Posterior cingulate gyrus (tissue), 11 donors: ENCODE measurements around the gene RBM3.
"Not testable (repeated sequence)": the region's sequence is repeated elsewhere in the genome, so short reads cannot be mapped to it uniquely, and the experiment has no call there.

Experiments
- DNase-seq, 10 donors: peaks; one replicate each; pipeline versions ENCODE4 v3.0.0 to v3.0.0-alpha.2; 2020 to 2021; ENCODE audit warnings: mixed read lengths in 3 of 10
- intact Hi-C: fragments of 100-400 bp; cut with DNase I; formaldehyde crosslinking; loops from one replicate; pipeline ENCODE4 v1.15.1; 2023

Gene RBM3

DNA sequence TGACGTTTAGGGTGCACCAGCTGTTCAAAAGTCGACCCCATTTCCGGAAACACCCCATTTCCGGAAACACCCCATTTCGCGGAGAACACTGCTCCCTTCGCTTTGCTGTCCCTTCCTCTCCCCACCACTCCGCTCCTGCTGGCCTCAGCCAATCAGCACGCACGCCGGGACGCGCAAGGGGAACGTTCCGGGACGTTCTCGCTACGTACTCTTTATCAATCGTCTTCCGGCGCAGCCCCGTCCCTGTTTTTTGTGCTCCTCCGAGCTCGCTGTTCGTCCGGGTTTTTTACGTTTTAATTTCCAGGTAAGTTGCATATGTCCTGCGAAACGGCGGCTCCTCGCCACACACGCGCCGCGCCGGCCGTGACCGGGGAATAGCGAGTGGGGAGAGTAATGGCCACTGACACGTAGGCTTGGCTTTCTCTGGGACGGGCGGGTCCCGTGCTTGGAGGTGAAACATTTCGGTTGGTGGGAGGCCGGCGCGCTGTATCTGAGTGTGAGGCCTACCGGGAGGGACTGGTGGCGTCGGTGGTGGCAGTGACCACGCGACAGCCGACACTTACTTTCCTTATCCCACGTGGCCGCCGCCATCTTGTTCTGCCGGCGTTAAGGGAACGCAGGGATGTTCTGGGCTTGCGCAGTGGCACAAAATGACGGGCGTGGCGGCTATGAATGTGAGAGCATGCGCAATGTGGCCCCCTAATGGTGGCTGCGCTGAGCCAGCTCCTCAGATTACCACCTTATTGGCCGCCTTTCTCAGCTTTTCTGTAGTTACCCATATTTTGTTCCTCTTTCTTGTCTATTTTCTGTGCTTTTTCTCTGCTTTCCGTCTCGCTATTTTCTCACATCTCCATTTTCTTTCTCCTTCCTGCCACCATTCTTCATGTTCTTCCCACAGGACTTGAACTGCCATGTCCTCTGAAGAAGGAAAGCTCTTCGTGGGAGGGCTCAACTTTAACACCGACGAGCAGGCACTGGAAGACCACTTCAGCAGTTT, at the start of gene RBM3:
TSS of gene RBM3 (plus strand) at position 215 of the 997 bp plus-strand sequence. CDS start at position 912, 697 bp downstream.
- intact Hi-C loops = no loop called here

DNA sequence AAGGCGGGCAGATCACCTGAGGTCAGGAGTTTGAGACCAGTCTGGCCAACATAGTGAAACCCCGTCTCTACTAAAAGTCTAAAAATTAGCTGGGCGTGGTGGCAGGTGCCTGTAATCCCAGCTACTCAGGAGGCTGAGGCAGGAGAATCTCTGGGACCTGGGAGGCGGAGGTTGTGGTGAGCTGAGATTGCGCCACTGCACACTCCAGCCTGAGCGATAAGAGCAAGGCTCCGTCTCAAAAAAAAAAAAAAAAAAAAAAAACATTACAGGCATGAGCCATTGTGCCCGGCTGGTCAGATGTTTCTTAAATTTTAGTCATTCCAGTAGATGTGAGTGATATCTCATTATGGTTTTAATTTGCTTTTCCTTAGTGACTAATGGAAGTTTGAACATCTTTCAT, 48.4 kb upstream of the RBM3 start:
- intact Hi-C loops = not testable (repeated sequence)
- DNase-seq = peak in 2 of 10 donors; percentile 7 to 43

More for the DNA sequence above, at the start of gene RBM3:
- peak; percentile 85 to 98 (median 90) for DNase-seq

DNA sequence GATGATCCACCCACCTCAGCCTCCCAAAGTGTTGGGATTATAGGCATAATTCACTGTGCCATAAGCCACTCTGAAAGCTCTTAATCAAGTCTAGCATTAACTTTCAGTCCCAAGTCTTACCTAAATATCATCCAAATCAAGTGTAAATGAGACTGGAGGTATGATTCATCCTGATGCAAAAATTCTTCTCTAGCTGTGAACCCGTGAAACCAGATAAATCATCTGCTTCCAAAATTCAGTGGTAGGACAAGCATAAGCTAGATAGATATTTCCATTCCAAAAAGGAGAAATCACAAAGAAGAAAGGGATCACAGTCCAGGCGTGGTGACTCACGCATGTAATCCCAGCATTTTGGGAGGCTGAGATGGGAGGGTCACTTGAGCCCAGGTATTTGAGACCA, 43.5 kb upstream of the RBM3 start:
- DNase-seq = no peak
- intact Hi-C loops = no loop called here

DNA sequence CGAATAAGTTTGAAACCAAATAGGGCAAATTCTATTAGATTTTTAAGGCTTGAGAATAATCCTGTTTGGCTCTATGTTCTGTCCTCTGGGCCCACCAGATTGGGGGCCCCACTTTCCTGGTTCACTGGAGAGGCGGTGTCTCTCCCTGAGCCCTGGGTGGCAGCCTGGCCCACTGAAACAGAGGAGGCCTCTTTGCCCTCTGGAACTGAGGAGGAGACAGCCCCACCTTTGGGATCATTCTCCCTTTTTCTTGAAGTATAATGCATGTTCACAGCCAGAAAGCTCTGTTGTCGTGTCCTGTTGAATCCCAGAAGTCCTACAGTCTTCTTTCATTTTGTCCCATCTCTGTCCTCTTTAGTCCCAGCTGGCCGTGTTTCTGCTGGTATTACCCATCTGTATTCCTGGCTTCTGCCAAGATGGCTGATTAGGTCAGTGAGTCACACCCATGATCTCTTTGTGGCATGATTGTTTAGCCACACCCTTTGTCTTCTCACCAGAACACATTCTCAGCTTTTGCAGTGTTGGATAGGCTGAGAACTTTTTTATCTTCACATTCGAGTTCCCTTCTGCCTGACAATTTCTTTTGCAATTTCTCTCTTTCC, 42.8 kb upstream of the RBM3 start:
- peak in 2 of 10 donors; percentile 7 to 66 for DNase-seq
- intact Hi-C loops = no loop called here

DNA sequence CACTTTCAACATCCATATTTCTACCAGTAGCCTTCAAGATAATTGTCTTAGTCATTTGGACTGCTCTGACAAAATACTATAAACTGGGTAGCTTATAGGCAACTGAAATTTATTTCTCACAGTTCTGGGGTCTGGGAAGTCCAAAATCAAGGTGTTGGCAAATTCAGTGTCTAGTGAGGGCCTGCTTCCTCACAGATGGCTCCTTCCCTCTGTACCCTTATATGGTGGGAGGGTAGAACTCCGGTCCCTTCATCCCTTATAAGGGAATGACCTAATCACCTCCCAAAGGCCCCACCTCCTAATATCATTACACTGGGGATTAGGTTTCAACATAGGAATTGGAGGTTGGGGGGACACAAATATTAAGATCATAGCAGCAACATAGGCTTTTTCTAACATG, 42.1 kb upstream of the RBM3 start:
- DNase-seq = no peak
- intact Hi-C loops = no loop called here

DNA sequence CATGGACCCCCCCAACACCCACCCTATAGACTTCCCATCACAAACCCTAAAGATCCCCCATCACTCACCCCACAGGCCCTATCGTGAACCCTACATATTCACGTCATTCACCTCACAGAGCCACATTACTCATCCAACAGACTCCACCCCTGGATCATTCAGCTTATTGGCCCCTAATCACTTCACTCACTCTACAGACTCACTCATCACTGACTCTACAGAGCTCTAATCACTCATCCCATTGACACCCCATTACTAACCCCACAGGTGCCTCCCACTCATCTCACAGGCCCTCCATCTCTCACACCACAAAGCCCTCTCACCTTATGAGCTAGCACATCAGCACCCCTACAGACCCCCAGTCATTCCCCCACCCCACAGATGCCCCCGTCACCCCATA, 41.1 kb upstream of the RBM3 start:
- intact Hi-C loops = no loop called here
- peak in 1 of 10 donors; percentile 5 for DNase-seq

DNA sequence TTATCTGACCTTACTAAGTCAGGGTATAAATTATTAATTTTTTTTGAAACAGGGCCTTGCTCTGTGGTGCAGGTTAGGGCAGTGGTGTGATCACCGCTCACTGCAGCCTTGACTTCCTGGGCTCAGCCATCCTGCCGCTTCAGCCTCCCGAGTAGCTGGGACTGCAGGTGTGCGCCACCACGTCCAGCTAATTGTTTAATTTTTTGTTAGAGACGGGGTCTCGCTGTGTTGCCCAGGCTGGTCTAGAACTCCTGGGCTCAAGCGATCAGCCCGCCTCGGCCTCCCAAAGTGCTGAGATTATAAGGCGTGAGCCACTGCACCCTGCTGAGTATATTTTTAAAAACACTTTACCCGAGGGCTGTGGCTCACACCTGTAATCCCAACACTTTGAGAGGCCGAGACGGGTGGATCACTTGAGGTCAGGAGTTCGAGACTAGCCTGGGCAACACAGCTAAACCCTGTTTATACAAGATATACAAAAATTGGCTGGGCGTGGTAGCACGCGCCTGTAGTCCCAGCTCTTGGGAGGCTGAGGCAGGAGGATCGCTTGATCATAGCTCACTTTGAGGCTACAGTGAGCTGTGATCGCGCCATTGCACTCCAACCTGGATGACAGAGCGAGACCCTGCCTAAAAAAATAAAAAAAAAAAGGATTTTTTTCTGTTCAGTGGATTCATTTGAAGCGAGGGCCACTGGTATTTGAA, 35.5 kb upstream of the RBM3 start:
- DNase-seq = no peak

DNA sequence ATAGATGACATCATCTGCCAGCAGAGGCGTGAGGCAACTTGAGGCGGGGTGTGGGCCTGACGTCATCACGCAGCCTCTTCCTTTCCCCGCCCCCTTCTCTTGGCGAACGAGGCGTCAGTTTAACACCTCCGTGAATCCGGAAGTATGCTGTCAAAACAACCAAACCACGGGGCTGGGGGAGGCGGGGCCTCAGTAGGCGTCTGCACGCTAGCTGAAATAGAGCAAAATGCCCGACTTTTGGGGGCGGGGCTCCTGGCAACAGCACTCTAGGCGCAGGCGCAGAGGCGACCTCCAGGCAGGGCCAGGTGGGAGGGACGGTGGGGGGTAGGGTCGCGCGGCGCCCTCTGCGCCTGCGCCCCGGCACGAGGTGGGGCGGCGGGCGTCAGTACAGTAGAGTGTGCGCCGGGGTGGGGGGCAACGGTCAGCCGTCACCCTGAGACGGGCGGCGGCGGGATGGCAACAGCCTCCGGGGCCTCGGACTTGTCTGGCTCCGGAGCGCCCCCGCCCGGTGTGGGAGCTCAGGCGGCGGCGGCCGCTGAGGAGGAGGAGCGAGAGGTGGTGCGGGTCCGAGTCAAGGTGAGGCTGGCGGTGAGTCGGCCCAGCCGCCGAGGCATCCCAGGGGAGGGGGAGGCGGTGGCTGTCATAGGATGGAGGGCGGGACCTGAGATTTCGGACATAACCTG, 34.8 kb upstream of the RBM3 start, which contains the start of gene TBC1D25:
TSS of gene TBC1D25 (plus strand) at position 370 of the 683 bp plus-strand sequence. CDS start at position 454, 84 bp downstream.
- intact Hi-C loops = loop anchor here (1.0 kb wide), 1 partner anchor 64 kb away; no protein-coding TSS in a partner anchor
- peak; percentile 86 to 99 (median 90) for DNase-seq

More for the DNA sequence above, 35.5 kb upstream of the RBM3 start:
- intact Hi-C loops = loop anchor here (1.0 kb wide), 1 partner anchor 63 kb away; no protein-coding TSS in a partner anchor

DNA sequence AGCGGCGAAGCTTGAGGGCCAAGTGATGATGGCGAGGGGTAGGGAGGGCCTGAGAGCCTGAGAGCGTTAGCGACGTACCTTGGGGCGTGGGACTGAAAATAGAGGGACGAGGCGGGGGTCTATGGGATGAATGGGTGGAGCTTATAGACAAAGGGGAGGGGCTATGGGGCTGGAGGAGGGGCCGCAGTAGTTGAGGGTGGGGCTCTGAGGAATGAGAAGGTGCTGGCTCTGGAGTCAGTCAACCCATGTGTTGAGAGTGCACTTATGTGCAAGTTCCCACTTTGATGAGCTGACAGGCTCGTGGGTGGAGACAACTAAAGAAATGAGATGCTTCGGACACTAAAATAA, 34.3 kb upstream of the RBM3 start:
- intact Hi-C loops = no loop called here

DNA sequence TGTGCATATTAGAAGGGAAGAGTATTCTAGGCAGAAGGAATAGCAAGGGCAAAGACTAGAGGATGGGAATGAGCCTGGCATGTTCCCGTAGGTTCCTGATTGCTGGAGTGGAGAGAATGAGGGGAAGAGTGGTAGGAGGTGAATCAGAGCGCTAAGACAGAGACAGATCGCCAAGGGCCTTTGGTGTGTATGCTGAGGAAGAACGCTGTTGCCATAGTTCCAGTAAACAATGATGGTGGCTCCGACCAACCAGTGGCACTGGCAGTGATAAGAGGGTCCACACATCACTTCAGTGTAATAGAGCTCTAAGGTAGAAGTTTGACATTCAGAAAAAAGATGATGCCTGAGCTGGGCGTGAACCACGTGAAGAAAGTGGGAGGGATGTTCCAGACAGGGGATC, 33.8 kb upstream of the RBM3 start:
- intact Hi-C loops = no loop called here
- peak in 1 of 10 donors; percentile 43 for DNase-seq

More for the DNA sequence above, 34.3 kb upstream of the RBM3 start:
- DNase-seq = peak in 4 of 10 donors; percentile 11 to 62 (median 21)

DNA sequence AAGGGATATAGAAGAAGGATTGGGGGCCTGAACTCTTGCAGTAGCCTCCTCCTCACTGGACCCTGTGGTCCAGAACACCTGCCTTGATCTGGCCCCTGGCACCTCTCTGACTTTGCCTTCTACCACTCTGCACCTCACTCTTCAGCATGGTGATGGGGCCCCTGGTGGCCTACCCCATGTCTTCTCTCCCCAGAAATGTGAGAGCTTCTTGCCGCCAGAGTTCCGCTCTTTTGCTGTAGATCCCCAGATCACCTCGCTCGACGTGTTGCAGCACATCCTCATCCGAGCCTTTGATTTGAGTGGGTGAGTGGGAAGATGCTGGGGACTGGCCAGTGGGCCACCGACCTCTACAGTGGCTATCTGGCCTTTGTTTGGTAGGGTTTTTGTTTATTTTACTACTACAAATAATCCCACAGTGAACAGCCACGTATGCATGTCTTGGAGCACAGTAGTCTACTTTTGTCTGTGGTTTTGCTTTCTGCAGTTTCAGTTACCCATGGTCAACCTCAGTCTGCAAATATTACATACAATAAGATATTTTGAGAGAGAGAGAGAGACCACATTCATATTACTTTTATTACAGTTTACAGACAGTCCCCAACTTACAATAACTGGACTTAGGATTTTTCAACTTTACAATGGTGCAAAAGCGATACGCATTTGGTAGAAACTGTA, 33.0 kb upstream of the RBM3 start:
- intact Hi-C loops = no loop called here
- peak in 2 of 10 donors; percentile 15 to 16 for DNase-seq

DNA sequence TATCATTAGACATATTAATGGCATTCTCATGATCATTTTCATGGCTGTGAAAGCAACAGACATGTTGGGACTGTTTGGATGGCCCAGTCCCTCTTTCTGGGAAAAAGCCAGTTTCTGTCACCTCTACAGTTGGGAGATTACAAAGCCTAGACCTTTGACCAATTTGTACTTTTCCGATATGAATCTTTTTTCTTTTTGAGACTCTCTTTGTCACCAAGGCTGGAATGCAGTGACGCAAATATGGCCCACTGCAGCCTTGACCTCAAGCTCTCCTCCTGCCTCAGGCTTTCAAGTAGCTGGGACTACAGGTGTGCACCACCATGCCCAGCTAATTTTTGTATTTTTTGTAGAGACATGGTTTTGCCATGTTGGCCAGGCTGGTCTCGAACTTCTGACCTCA, 25.4 kb upstream of the RBM3 start:
- intact Hi-C loops = no loop called here

DNA sequence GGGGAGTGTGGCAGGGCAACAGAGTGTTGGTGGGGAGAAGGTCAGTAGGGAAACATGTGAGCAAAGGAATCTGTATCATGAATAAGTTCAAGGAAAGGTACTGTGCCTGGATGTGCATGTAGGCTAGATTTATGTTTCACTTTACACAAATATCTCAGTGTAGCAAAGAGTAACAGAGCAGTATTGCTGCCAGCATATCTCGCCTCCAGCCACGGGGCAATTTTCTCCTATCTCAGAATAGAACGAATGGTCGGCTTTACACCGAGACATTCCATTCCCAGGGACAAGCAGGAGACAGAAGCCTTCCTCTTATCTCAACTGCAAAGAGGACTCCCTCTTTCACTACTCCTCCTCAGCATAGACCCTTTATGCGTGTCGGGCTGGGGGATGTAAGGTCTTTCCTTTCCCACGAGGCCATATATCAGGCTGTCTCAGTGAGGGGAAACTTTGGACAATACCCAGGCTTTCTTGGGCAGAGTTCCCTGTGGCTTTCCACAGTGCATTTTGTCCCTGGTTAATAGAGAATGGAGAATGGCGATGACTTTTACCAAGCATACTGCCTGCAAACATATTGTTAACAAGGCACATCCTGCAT, 18.5 kb upstream of the RBM3 start:
- intact Hi-C loops, DNase-seq: not testable (repeated sequence)

More for the DNA sequence above, 25.4 kb upstream of the RBM3 start:
- DNase-seq = no peak

DNA sequence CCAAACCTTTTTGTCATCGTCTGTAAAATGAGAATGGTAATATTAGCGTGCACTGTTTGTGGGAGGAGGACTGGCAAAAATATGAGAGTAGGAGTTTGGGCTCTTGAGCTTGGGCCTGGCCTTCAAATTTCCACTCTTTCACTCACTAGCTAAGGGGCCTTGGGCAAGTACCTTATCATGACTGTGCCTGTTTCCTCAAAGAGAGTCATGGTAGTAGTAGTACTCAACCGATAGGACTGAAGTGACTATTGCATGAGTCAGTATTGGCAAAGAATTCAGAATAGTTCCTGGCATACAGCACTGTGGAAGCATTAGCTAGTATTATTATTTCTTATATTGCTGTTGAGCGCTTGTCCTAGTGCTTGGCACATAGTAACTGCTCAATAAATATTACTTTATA, 16.0 kb upstream of the RBM3 start:
- DNase-seq = no peak
- intact Hi-C loops = no loop called here

DNA sequence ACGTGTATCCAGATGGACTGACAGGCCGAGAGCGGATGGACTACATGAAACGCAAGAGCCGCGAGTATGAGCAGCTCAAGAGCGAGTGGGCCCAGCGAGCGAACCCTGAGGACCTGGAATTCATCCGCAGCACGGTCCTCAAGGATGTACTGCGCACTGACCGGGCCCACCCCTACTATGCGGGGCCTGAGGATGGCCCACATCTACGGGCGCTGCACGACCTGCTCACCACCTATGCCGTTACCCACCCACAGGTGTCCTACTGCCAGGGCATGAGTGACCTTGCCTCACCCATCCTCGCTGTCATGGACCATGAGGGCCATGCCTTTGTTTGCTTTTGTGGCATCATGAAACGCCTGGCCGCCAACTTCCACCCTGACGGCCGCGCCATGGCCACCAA, 14.6 kb upstream of the RBM3 start:
- intact Hi-C loops = no loop called here
- peak in 1 of 10 donors; percentile 66 for DNase-seq

DNA sequence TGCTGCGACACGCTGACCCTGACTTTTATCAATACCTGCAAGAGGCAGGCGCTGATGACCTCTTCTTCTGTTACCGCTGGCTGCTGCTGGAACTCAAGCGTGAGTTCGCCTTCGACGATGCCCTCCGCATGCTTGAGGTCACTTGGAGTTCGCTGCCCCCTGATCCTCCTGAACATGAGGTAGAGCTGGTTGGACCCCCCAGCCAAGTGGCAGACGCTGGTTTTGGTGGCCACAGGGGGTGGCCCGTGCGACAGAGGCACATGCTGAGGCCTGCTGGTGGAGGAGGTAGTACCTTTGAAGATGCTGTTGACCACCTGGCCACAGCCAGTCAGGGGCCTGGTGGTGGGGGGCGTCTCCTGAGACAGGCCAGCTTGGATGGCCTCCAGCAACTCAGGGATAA, 14.2 kb upstream of the RBM3 start:
- intact Hi-C loops = no loop called here
- DNase-seq = peak in 1 of 10 donors; percentile 76

DNA sequence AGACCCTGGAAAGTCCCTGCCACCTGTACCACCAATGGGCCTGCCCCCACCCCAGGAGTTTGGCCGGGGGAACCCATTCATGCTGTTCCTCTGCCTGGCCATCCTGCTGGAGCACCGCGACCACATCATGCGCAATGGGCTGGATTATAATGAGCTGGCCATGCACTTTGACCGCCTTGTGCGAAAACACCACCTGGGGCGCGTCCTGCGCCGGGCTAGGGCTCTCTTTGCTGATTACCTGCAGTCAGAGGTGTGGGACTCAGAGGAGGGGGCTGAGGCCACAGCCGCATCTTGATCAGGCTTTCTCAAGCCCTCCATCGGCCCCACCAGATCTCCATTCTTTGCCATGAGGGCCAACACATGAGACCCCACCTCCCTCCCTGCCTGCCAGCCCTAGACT, 13.6 kb upstream of the RBM3 start:
- intact Hi-C loops = no loop called here
- peak in 1 of 10 donors; percentile 82 for DNase-seq

DNA sequence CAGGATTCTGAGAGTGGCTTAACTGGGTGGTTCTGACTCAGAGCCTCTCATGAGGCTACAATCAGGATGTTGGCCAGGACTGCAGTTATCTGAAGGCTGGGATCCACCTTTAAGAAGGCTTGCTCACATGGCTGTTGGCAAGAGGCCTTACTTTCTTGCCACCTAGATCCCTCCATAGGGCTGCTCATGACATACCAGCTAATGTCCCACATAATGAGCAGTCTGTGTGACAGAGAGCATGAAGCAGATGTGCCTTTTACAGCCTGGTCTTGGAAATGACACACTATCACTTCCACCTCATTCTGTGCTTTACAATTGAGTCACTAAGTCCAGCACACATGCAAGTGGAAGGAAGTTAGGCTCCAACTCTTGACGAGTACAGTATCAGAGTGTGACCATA, 4.3 kb upstream of the RBM3 start:
- intact Hi-C loops = no loop called here
- DNase-seq = no peak

DNA sequence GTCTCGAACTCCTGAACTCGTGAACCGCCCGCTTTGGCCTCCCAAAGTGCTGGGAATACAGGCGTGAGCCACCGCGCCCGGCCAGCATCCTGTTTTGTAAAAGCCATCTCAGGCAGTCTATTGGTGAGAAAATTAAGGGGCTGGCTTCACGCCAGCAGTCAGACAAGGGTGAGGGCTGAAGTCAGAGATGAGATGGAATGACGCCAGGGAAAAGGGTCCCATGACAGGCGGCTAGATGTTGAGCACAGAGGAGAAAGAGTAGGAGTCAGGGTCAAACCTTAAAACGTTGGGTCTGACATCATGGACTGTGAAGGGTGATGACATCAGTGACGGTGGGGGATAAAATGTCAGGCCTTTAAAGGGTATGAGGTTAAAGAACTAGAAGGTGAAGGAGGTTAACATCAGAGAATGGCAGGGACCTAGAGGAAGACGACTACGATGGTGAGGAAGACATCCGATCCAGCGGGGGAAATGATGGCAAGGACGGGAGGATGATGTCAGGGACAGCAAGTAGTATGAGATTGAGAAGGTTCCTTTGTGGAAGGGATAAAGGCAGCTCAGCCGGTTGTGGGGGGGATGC, 504 bp upstream of the RBM3 start:
- intact Hi-C loops = no loop called here

More for the DNA sequence above, 504 bp upstream of the RBM3 start:
- DNase-seq = peak in 1 of 10 donors; percentile 74
